Measurements from ENCODE around the gene SMKR1.

SMKR1 gene

DNA sequence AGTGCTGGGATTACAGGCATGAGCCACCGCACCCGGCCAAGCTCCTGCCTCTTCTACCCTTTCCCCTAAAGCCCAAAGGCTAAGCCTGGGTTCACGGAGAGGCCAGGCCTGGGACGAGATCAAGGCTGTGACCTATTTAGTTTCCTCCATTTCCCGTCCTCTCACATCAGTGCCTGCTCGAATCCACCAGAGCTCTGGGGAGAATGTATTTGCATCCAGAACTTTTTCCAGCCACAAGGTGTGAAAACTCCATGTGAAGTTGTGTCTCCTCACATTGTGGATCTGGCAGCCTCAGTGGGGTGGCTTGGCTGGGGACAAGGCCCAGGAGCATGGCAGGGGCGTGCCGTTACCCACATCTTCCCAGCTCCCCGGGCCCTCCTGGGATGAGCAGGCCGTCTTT is 38.0 kb downstream of the SMKR1 start:
- Histone ChIP-seq H4K91ac (ENCODE audit: low read depth, low read length) (no peak overlapping the region), H3K79me1 (ENCODE audit: low read length) (no peaks in the 10 kb centered on the region), H4K8ac (ENCODE audit: low read depth, low read length) (no peak overlapping the region), H3K18ac (ENCODE audit: low read length) (no peak overlapping the region), H3K9ac (ENCODE audit: low read length) (no peak overlapping the region), H3K4me3 (ENCODE audit: low read depth, low read length) (no peak overlapping the region), H3K9me3 (ENCODE audit: insufficient read depth, low read depth, low read length) (peaks cover 2% of the 10 kb centered on the region), H3K36me3 (ENCODE audit: control insufficient read depth in 1 of 2, insufficient read depth in 2 of 2, low read length in 2 of 2) (no peaks in the 10 kb centered on the region), H2AFZ (ENCODE audit: insufficient read depth, low read length, poor library complexity) (no peak overlapping the region), H2AK5ac (ENCODE audit: low read length) (peak overlapping the region; percentile 69), H3K4me2 (ENCODE audit: low read length) (no peak overlapping the region), H3K23ac (ENCODE audit: low read length) (no peak overlapping the region), H3K27me3 (ENCODE audit: insufficient read depth, low read length) (no peaks in the 10 kb centered on the region), H4K12ac (ENCODE audit: low read depth, low read length) (no peak overlapping the region), H3K27ac (ENCODE audit: low read depth, low read length) (no peak overlapping the region), H2BK120ac (ENCODE audit: insufficient read depth, low read length, poor library complexity) (no peak overlapping the region), H2BK5ac (ENCODE audit: low read depth, low read length, poor library complexity) (no peak overlapping the region), H3K4me1 (ENCODE audit: control insufficient read depth in 1 of 2, insufficient read depth in 2 of 2, low read length in 2 of 2) (no peaks in the 10 kb centered on the region), H3K4ac (ENCODE audit: low read depth, low read length) (no peak overlapping the region), H3K79me2 (ENCODE audit: control insufficient read depth, insufficient read depth, low read length, poor library complexity) (no peaks in the 10 kb centered on the region), H2BK12ac (ENCODE audit: low read length) (no peak overlapping the region), H3K14ac (ENCODE audit: low read length) (no peak overlapping the region)
- WGBS (ENCODE audit: extremely low coverage, insufficient coverage, insufficient read length) = no CpG with 5 or more reads among the region's 10 CpGs
- DNase-seq = no peak

DNA sequence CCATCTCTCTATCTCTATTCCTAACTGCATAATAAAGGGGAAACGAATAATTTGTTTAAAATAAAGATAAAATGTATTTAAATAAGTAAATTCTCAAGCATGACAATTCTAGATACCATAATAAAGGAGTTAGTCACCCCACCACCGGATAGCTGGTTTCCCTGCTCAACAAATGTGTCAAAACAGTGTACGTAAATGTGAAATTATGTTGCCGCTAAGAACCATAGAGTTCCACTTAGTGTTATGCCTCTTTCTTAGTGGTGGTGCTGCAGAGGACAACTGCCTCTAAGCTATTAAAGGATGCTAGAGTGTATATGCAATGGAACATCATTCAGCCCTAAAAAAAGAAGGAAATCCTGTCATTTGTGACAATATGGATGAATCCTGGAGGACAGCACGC is 42.4 kb downstream of the SMKR1 start:
- H4K91ac ChIP-seq (ENCODE audit: low read depth, low read length) = no peak overlapping the region
- no peak overlapping the region for H3K14ac ChIP-seq (ENCODE audit: low read length)
- no CpG with 5 or more reads among the region's 5 CpGs for WGBS (ENCODE audit: extremely low coverage, insufficient coverage, insufficient read length)
- H3K79me1 ChIP-seq (ENCODE audit: low read length) = no peaks in the 10 kb centered on the region
- no peak overlapping the region for H3K4ac ChIP-seq (ENCODE audit: low read depth, low read length)
- H3K79me2 ChIP-seq (ENCODE audit: control insufficient read depth, insufficient read depth, low read length, poor library complexity) = no peaks in the 10 kb centered on the region
- no peak overlapping the region for H4K12ac ChIP-seq (ENCODE audit: low read depth, low read length)
- DNase-seq = no peak
- H3K4me2 ChIP-seq (ENCODE audit: low read length) = no peak overlapping the region
- H3K18ac ChIP-seq (ENCODE audit: low read length) = no peak overlapping the region
- no peak overlapping the region for H2AK5ac ChIP-seq (ENCODE audit: low read length)
- H2AFZ ChIP-seq (ENCODE audit: insufficient read depth, low read length, poor library complexity) = no peak overlapping the region
- H3K4me3 ChIP-seq (ENCODE audit: low read depth, low read length) = no peak overlapping the region
- no peaks in the 10 kb centered on the region for H3K36me3 ChIP-seq (ENCODE audit: control insufficient read depth in 1 of 2, insufficient read depth in 2 of 2, low read length in 2 of 2)
- no peak overlapping the region for H2BK5ac ChIP-seq (ENCODE audit: low read depth, low read length, poor library complexity)
- no peak overlapping the region for H4K8ac ChIP-seq (ENCODE audit: low read depth, low read length)
- H3K4me1 ChIP-seq (ENCODE audit: control insufficient read depth in 1 of 2, insufficient read depth in 2 of 2, low read length in 2 of 2) = no peaks in the 10 kb centered on the region
- no peak overlapping the region for H2BK12ac ChIP-seq (ENCODE audit: low read length)
- no peaks in the 10 kb centered on the region for H3K9me3 ChIP-seq (ENCODE audit: insufficient read depth, low read depth, low read length)
- no peak overlapping the region for H3K27ac ChIP-seq (ENCODE audit: low read depth, low read length)
- no peak overlapping the region for H3K23ac ChIP-seq (ENCODE audit: low read length)
- H2BK120ac ChIP-seq (ENCODE audit: insufficient read depth, low read length, poor library complexity) = no peak overlapping the region
- no peaks in the 10 kb centered on the region for H3K27me3 ChIP-seq (ENCODE audit: insufficient read depth, low read length)
- H3K9ac ChIP-seq (ENCODE audit: low read length) = no peak overlapping the region

DNA sequence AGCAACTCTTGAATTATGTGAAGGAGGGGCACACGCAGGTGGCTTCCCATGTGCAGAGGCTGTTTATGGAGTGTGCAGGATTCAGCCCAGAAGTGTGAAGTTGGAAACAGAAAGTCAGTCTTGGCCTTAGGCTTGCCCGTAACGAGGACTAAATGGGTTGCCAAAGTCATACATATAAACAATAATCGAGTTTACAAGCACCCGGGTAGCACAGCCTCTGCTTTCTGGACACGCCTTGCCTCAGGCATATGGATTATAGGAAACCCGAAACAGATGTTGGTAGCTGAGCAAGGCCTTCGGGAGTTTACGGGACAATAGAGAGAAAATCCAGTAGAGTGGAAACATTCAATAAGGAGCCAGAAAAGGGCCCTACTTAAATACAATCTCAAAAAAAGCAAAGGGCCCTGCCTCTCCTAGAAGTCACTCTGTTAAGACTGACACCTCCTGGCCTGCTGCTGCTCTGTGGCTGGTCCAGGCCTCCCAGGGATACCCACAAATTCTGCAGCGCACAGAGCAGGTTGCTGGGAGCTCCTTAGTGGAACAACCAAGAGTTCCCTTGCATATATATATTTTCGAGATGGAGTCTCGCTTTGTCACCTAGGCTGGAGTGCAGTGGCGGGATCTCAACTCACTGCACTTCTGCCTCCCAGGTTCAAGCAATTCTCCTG is 48.5 kb downstream of the SMKR1 start:
- no peak overlapping the region for H2BK12ac ChIP-seq (ENCODE audit: low read length)
- no peaks in the 10 kb centered on the region for H3K79me1 ChIP-seq (ENCODE audit: low read length)
- no peak overlapping the region for H3K4me2 ChIP-seq (ENCODE audit: low read length)
- no peak for DNase-seq
- no CpG with 5 or more reads among the region's 13 CpGs for WGBS (ENCODE audit: extremely low coverage, insufficient coverage, insufficient read length)
- H3K36me3 ChIP-seq (ENCODE audit: control insufficient read depth in 1 of 2, insufficient read depth in 2 of 2, low read length in 2 of 2) = no peaks in the 10 kb centered on the region
- H3K18ac ChIP-seq (ENCODE audit: low read length) = no peak overlapping the region
- no peak overlapping the region for H3K4ac ChIP-seq (ENCODE audit: low read depth, low read length)
- H3K4me3 ChIP-seq (ENCODE audit: low read depth, low read length) = no peak overlapping the region
- H3K9ac ChIP-seq (ENCODE audit: low read length) = no peak overlapping the region
- no peaks in the 10 kb centered on the region for H3K4me1 ChIP-seq (ENCODE audit: control insufficient read depth in 1 of 2, insufficient read depth in 2 of 2, low read length in 2 of 2)
- H2BK5ac ChIP-seq (ENCODE audit: low read depth, low read length, poor library complexity) = no peak overlapping the region
- H3K23ac ChIP-seq (ENCODE audit: low read length) = no peak overlapping the region
- H3K9me3 ChIP-seq (ENCODE audit: insufficient read depth, low read depth, low read length) = no peaks in the 10 kb centered on the region
- no peak overlapping the region for H2BK120ac ChIP-seq (ENCODE audit: insufficient read depth, low read length, poor library complexity)
- no peaks in the 10 kb centered on the region for H3K27me3 ChIP-seq (ENCODE audit: insufficient read depth, low read length)
- no peak overlapping the region for H2AK5ac ChIP-seq (ENCODE audit: low read length)
- no peaks in the 10 kb centered on the region for H3K79me2 ChIP-seq (ENCODE audit: control insufficient read depth, insufficient read depth, low read length, poor library complexity)
- H4K91ac ChIP-seq (ENCODE audit: low read depth, low read length) = no peak overlapping the region
- H2AFZ ChIP-seq (ENCODE audit: insufficient read depth, low read length, poor library complexity) = no peak overlapping the region
- H4K12ac ChIP-seq (ENCODE audit: low read depth, low read length) = no peak overlapping the region
- H3K14ac ChIP-seq (ENCODE audit: low read length) = no peak overlapping the region
- no peak overlapping the region for H3K27ac ChIP-seq (ENCODE audit: low read depth, low read length)
- no peak overlapping the region for H4K8ac ChIP-seq (ENCODE audit: low read depth, low read length)

DNA sequence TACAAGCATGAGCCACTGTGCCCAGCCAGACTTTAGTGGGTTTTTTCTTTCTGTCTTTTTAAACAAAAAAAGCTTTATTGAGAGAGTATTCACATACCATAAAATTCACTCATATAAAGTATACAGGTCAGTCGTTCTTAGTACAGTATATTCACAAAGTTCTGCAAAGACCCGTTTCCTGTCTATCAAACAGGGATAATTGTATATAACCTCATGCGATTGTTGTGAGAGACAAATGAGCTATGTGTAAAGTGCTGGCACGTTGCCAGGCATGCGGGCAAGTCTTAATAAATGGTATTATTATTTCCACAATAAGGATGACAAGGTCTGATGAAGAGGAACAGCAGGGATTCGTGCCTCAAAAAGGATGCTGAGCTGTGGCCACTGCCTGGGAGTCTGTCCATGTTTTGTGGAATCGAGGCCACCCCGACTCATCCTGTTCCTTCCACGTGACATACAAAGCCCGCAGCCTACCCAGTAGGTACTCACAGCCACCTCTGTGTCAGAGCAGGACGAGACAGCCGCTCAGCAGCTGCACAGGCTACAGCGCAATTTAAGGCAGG is 51.6 kb downstream of the SMKR1 start:
- Histone ChIP-seq H2AK5ac (ENCODE audit: low read length) (no peak overlapping the region), H2BK120ac (ENCODE audit: insufficient read depth, low read length, poor library complexity) (no peak overlapping the region), H3K27ac (ENCODE audit: low read depth, low read length) (no peak overlapping the region), H2BK5ac (ENCODE audit: low read depth, low read length, poor library complexity) (no peak overlapping the region), H3K27me3 (ENCODE audit: insufficient read depth, low read length) (no peaks in the 10 kb centered on the region), H3K9ac (ENCODE audit: low read length) (no peak overlapping the region), H3K4me2 (ENCODE audit: low read length) (no peak overlapping the region), H4K8ac (ENCODE audit: low read depth, low read length) (no peak overlapping the region), H4K12ac (ENCODE audit: low read depth, low read length) (no peak overlapping the region), H3K23ac (ENCODE audit: low read length) (no peak overlapping the region), H3K4ac (ENCODE audit: low read depth, low read length) (no peak overlapping the region), H3K14ac (ENCODE audit: low read length) (no peak overlapping the region), H3K36me3 (ENCODE audit: control insufficient read depth in 1 of 2, insufficient read depth in 2 of 2, low read length in 2 of 2) (no peaks in the 10 kb centered on the region), H2AFZ (ENCODE audit: insufficient read depth, low read length, poor library complexity) (no peak overlapping the region), H3K18ac (ENCODE audit: low read length) (no peak overlapping the region), H3K4me1 (ENCODE audit: control insufficient read depth in 1 of 2, insufficient read depth in 2 of 2, low read length in 2 of 2) (no peaks in the 10 kb centered on the region), H3K79me1 (ENCODE audit: low read length) (no peaks in the 10 kb centered on the region), H3K9me3 (ENCODE audit: insufficient read depth, low read depth, low read length) (no peaks in the 10 kb centered on the region), H2BK12ac (ENCODE audit: low read length) (no peak overlapping the region), H3K79me2 (ENCODE audit: control insufficient read depth, insufficient read depth, low read length, poor library complexity) (no peaks in the 10 kb centered on the region), H4K91ac (ENCODE audit: low read depth, low read length) (no peak overlapping the region), H3K4me3 (ENCODE audit: low read depth, low read length) (no peak overlapping the region)
- DNase-seq = no peak
- WGBS (ENCODE audit: extremely low coverage, insufficient coverage, insufficient read length) = no CpG with 5 or more reads among the region's 13 CpGs
